CD1c-positive myeloid dendritic cell (primary cell): ENCODE data around the gene CORO2B.
A peak's percentile ranks its signal among the peaks of the same experiment; 100 is the strongest.
"Not testable (repeated sequence)": the region's sequence is repeated elsewhere in the genome, so short reads cannot be mapped to it uniquely, and the experiment has no call there.

ENCODE experiments used
- DNase-seq: peaks from one replicate; pipeline ENCODE4 v3.0.0-alpha.2; 2016; ENCODE audit errors: extremely low spot score

CORO2B gene

DNA sequence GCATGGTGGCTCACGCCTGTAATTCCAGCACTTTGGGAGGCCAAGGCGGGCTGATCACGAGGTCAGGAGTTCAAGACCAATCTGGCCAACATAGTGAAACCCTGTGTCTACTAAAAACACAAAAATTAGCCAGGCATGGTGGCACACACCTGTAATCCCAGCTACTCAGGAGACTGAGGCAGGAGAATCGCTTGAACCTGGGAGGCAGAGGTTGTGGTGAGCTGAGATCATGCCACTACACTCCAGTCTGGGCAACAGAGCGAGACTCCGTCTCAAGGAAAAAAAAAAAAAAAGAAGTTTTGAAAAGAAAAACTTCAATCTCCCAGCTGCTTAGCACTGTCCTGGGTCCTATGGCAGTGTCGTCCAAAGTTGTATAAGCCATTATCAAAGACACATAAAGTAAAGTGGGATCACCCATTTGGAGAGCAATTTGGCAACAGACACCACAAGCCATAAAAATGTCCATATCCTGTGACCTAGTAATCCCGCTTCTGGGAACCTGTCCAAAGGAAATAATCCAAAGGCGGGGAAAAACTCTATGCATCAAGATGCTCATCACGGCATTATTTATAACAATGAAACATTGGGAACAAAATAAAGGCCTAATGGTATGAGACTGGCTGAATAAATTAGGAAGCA, 26.2 kb downstream of the CORO2B start:
- not testable (repeated sequence) for DNase-seq

DNA sequence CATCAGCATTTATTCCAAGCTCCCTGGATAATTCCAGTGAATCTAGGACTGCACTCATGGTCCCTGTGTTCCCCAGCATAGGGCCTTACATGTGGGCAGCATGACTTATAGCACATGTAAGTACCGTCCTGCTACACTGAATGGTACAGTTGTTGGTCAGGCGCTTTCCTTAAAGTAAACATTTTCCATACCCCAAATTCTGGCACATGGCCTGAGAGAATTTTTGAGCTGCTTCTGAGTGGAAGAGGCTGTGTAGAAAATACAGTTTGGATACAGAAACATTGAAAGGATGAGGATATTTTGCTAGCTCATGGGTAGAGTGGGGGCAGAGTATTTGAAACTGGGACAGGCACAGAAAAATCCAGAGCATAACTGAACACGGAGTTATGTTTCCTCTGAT, 27.6 kb downstream of the CORO2B start:
- no peak for DNase-seq

- no peak for DNase-seq
Measured at GRCh38 chr15:68608206-68608843, 29.5 kb downstream of the CORO2B start.

GRCh38 chr15:68608844-68609232, 30.0 kb downstream of the CORO2B start:
- DNase-seq: no peak

GRCh38 chr15:68609629-68610028, 30.8 kb downstream of the CORO2B start:
- DNase-seq: no peak

DNA sequence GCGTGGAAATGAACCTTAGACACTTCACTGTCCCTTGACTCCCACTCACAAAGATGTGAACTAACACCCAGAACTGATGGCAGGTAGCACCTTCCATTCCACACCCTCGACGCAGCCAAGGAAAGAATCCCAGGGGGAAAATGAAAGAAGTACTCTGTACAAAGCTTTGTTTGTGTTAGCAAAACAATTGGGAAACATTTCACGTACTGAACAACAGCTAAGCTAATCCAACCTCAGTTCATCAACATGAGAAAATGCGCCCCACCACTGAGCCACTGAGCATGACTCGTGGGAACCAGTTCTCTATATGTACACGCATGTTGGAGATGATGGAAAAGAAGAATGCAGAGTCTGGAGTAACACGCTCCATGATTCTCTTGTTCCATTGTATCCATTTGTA, 32.0 kb downstream of the CORO2B start:
- no peak for DNase-seq

GRCh38 chr15:68612503-68612902, 33.7 kb downstream of the CORO2B start:
- DNase-seq: no peak

DNA sequence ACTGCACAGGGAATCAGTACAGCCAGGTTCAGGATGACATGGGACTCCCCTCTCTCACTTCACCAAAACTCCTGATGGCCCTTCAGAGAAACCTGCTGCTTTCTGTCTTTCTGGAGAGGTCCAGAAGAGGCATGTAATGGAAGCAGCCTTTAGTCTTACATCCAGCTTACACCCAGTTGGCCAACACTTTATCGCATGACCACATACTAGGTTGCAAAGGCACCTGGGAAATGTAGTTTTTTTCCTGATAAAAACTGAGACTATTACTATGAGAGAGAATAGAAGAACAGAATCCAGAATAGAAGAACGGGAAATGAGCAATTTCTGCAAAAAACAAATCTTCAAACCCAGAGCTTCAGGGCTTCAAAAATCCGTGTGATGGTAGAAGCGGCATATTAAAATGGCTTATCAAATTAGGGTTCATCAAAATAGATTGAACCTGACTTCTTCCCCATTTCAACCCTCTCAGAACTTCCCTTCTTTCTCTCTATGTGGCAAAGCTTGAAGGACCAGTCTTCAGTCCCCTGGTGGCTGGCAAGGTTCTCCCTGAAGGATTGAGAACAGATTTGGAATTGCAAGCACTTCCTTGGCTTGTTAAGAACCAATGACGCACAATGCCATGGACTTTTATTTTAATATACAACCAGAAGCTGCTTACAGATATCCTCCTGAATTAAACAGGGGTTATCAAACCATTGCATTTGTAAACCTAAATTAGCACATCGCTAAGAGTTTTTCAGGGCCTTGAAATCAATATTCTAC, 34.4 kb downstream of the CORO2B start:
- peak; percentile 17 for DNase-seq

- no peak for DNase-seq
Measured at GRCh38 chr15:68614286-68615035, 35.7 kb downstream of the CORO2B start.

GRCh38 chr15:68615301-68615700, 36.5 kb downstream of the CORO2B start:
- DNase-seq: no peak

DNA sequence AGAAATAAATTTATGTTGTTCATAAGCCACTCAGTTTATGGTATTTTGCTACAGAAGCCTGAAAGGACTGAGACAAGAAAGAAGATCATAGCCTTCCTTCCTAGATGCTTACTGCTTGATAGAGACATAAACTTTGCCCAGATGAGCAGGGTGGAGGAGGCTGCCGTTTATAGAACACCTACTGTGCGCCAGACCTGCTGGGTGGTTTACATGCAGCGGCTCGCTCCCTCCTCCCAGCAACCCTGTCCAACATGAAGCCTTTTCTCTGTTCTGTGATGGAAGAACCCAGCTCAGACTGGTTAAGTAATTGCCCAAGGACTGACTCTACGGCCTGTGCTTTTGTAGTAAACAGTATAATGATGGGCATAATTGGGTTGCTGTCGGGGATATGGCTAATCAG, 37.0 kb downstream of the CORO2B start:
- DNase-seq: no peak

- no peak for DNase-seq
Measured at GRCh38 chr15:68616397-68616796, 37.6 kb downstream of the CORO2B start.

DNA sequence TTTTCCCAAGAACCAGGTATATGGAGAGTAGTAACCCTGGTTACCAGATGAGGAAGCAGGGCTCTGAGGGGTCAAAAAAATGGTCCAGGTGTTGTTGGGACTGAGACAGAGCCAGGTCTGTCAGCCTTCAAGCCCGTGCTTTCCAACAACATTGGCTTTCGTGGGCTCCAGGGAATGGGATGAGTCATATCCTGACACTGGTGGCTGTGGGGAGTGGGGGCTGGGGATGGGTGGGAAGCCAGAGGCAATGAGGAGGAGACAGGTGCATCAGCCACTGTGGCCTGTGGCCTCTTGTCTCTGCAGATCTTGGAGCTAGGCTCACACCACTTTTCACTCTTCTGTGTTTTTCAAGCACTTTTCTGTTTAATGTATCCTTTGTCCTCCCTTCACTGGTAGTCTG, 38.2 kb downstream of the CORO2B start:
- DNase-seq: no peak

DNA sequence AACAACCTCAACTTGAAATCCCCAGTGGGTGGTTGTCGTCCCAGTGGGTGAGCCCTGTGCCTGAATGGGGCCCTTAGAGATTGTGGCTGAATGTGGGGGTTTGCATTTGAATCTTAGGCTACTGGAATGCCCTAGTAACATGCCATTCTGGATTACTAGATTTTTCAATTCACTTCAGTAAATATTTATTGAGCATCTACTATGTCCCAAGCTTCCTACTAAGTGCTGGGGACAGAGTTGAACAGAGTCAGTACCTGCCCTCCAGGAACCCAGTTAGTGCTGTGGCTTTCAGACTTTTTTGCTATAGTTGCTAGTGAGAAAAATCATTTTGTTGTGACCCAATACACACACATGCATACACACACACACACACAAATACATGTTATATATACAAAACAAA, 39.0 kb downstream of the CORO2B start:
- no peak for DNase-seq

- peak; percentile 26 for DNase-seq
Measured at GRCh38 chr15:68618394-68618793, 39.6 kb downstream of the CORO2B start.

- DNase-seq: no peak
Measured at GRCh38 chr15:68618908-68619698, 40.3 kb downstream of the CORO2B start.

DNA sequence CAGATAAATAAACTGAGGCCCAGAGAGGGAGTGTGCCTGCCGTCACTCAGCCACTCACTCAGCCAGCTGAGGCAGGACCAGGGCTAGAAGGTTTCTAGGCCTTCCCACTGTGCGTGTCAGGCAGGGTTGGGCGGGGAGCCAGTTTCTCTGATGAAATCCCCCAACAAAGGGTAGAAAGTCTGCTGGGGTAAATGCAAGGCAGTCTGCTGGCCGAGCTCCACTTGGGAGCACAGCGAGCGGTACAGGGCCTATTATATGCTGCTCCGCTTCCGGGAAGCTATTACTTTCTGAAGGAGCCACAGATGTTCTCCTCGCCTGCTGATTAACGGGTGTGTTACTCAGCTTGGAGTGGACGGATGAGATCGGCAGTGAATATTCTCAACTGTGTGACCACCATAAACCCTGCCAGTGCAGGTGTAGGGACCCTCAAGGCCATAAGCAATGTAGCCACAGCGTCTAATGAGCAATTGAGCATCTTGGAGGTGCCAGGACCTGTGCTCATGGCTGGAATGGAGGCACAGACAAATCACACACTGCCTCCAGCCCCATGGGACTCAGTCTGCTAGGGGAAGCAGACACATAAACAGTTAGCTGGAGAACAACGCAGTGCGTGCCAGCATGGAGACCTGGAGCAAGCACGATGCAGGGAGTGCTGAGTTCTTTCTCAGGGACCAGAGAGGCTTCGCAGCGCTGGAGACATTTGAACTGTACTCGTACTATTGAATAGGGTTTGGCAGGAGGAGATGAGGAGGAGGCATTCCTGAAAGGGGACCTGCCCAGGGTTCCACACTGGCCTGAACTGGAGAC, 42.1 kb downstream of the CORO2B start:
- no peak for DNase-seq

DNA sequence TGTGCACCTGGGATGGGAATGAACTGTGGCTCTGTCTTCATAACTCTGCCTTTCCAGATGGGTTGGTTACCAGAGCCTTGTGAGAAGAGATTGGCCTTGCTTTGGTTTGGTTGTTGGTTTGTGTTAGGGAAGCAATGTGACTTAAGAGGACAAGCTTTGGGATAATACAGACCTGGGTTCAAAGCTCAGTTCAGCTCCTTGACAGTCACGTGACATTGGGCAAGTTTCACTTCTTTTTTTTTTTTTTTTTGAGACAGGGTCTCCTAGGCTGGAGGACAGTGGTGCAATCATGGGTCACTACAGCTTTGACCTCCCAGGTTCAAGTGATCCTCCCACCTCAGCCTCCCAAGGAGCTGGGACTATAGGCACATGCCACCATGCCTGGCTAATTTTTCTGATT, 42.7 kb downstream of the CORO2B start:
- no peak for DNase-seq

GRCh38 chr15:68623301-68623892, 44.6 kb downstream of the CORO2B start:
- no peak for DNase-seq

GRCh38 chr15:68625853-68626252, 47.1 kb downstream of the CORO2B start:
- no peak for DNase-seq
